M059J (cell line): ENCODE data around the gene ANKRD26. TPM values are rescaled to one million over a fixed set of nuclear protein-coding genes. Genes with fewer than 3 reads are reported as not detected.
"Not testable (repeated sequence)": the region's sequence is repeated elsewhere in the genome, so short reads cannot be mapped to it uniquely, and the experiment has no call there.

Experiments used
- DNase-seq: peaks from one replicate; pipeline ENCODE4 v3.0.0-alpha.2; 2012; ENCODE audit warnings: low read depth
- total RNA-seq: library from RNA; depleted of rRNA; stranded (reverse); fragments of >200 nt; shearing (Covaris generic); gene quantifications from 2 replicates; pipeline ENCODE4 v1.2.3, GENCODE V29; 2014; rRNA removed

ANKRD26 gene
- total RNA-seq, result 2.9 and 4.8 TPM in 2 replicates

DNA sequence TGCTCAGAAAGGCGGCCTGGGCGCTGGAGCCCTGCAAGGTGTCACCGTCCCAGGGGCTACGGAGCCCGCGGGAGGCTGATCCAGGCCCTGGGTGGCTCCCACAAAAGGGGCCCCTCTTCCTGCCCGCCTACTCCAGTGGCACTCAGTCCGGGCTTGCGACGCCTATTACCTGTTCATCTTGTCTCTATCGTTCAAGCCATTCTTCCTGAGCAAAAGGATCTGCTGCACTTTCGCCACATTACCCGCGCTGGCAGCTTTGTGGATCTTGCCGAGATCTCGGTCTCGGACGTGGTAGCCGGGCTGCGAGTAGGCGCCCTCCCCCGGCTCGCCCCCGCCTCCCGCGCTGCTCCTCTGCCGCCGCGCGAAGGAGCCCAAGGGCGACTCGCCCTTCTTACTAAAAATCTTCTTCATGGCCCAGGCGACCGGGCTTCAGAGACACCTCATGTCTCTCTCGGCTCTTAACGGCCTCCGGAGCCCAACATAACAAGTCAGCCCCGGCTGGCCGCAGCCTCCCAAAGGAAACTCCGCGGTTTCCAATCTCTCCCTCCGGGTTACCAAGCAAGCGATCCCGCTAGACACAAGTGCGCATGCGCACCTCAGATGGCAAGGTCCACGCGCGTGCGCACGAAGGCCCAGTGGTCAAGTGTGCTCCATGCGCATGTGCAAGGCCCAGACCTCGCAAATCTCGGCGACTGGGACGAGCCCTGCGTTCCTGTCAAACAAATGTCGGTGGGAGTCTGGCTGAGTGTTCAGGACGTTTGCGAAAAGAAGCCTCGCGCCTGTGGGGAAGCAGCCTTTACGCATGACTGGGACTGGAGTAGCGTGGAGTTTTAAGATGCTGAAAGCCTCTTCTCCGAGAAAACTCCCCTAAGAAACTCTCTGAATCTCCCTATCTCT lies at the start of gene ANKRD26:
Gene ANKRD26, minus strand, starts transcription at position 579 of the 897 bp plus-strand sequence. Its CDS starts 168 bp downstream, at position 411.
- DNase-seq, result peak; percentile 91

DNA sequence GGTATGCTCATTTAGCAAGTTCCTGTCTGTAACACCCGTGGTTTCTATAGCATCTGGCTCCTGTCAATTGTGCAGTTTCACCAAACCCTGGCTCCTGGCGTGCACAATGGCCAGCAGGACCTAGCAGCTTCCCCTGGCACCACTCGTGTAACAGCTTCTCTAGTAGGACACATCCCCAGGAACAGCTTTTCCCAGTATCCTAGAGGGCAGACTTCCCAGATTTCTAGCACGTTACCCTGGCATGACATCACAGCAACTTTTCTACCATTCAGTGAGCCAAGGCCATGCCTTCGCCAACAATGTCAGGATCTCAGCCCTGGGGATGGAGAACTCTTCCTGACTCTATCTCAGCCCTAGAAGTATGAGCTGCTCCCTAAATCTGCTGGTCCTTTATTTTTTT lies 47.4 kb upstream of the ANKRD26 start:
- no peak for DNase-seq

GRCh38 chr10:27145937-27146336 lies 45.6 kb upstream of the ANKRD26 start:
- no peak for DNase-seq

DNA sequence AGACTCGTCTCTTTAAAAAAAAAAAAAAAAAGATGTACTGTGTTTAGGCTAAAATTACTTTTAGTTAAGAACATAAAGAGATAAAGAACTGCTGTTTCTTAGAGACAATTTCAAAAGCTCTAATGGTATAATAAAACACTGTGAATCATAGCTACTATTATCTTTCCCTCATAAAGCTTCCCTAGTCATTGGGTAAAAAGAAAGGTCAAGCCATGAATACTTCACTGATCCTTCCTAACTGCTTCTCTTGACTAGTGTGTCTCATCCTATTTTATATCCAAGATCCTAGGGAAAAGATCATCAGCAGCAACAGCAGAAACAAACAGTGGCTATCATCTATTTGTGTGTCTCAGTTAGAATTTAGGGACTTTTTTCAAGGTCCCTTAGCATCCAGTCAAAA lies 43.4 kb upstream of the ANKRD26 start:
- no peak for DNase-seq

DNA sequence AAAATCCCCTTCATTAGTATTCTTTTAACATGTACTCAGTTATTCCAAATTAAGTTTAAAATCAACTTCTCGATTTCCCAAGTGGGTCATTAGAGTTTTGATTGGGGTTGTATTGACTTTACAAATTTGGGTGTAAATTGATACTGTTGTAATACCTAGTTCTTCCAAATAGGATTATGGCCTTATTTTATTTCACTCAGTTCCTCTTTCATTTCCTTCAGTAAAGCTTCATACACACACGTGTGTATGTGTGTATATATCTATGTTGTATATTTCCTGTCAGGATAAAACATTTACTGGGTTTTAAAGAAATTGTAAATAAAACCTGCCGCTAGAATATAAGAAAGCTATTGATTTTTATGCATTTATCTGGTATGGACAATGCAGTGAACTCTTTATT lies 38.0 kb upstream of the ANKRD26 start:
- no peak for DNase-seq

- DNase-seq, result no peak
Observed at GRCh38 chr10:27134371-27134770, 34.1 kb upstream of the ANKRD26 start.

DNA sequence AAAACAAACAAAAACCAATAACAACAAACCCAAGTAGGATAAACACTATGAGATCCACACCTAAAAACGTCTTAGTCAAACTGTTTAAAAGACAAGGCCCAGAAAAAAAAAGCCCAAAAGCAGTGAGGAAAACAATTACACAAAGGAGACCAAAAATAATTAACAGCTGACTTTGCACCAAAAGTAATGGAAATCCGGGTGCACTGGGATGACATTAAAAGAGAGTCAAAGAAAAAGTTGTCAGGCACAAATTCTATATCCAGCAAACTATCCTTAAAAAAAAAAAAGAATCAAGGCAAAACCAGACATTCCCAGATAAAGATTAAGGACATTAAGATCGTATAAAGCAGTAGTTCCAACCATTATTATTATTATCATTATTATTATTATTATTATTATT lies 7.9 kb upstream of the ANKRD26 start:
- DNase-seq, result no peak

DNA sequence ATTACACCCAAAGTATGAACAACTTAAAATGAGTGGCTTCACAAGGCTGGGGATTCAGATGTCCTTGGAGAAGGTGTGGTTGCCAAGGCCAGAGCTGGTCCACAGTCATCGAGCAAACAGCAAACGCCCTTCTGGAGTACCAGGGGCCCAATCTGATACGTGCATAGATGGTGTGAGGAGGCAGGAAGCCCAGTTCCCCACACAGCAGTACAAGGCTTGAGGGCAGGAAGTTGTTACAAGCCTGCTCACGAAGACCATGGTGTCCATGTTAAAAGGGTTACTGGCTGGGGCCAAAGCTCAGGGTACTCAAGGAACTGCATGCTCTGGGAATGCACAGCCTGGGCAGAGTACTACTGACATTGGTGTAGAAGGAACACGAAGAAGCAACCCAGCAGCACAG lies 4.6 kb upstream of the ANKRD26 start:
- no peak for DNase-seq

GRCh38 chr10:27100813-27101347 lies 586 bp upstream of the ANKRD26 start:
- no peak for DNase-seq

DNA sequence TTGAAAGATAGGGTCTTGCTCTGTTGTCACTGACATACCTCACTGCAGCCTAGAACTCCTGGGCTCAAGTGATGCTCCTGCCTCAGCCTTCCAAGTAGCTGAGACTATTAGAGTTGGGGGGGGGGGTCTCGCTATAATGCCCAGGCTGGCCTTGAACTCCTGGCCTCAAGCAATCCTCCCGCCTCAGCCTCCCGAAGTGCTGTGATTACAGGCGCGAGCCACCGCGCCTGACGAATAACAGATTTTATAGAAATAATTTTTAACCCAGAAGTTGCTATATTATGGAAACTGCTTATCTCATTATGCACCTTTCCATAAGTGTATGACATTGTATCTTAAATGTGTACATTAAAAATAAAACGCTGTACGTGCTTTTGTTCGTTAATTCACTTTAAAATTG lies 846 bp downstream of the ANKRD26 start:
- no peak for DNase-seq

- no peak for DNase-seq
Observed at GRCh38 chr10:27088119-27089044, 11.9 kb downstream of the ANKRD26 start.

GRCh38 chr10:27072436-27073114 lies 27.7 kb downstream of the ANKRD26 start:
- DNase-seq, result no peak

DNA sequence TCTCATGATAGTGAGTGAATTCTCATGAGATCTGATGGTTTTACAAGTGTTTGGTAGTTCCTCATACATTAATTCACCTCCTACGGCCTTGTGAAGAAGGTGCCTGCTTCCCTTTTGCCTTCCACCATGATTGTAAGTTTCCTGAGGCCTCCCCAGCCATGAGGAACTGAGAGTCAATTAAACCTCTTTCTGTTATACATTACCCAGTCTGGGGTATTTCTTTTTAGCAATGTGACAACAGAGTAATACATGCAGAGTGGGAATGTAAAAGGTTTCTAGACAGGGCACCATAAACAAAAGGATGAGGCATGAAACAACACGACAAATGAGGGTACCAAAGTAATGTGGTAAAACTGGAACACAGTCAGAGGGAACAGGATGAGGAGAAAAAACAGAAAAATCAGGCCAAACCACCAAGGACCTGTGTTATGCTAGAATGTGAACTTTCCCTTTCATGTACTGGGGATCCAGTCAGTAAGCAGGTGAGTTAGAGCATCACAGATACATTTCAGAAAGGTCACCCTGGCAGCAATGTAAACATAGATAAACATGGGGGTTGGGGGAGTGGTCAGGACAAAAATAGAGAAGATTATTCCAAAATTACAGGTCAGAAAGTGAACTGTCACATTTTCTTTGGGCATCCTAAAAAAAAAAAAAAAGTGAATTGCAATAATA lies 31.9 kb downstream of the ANKRD26 start:
- DNase-seq, result peak; percentile 2

DNA sequence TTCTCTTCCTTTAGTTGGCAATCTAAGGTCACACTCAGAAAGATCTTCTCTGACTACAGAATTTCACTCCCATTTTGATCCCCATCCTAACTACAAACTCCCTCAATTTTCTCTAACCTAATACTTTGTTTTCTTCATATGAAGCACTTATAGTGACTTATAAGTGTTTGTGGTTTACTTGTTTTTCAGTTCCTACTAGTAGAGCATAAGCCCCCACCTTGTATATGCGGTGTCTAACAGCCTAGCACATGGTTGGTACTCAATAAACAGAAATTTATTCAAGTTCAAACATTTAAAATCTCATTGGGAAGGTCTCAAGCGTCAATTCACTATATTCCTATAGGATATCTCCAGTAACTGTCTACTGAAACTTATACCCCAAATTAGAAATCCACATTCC lies 35.2 kb downstream of the ANKRD26 start:
- no peak for DNase-seq

GRCh38 chr10:27052656-27053055 lies 47.6 kb downstream of the ANKRD26 start:
- no peak for DNase-seq

DNA sequence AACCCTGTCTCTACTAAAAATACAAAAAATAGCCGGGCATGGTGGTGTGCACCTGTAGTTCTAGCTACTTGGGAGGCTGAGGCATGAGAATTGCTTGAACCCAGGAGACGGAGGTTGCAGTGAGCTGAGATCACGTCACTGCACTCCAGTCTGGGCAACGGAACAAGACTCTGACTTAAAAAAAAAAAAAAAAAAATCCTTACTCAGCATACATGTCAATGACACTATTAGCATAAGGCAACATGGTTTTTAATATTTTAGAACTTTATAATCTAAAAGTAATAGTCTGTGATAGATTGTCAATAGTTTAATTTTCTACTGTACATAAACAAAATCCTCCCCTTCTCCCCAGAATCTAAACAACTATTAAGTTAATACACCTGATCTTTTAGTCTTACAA lies 55.0 kb downstream of the ANKRD26 start:
- not testable (repeated sequence) for DNase-seq

DNA sequence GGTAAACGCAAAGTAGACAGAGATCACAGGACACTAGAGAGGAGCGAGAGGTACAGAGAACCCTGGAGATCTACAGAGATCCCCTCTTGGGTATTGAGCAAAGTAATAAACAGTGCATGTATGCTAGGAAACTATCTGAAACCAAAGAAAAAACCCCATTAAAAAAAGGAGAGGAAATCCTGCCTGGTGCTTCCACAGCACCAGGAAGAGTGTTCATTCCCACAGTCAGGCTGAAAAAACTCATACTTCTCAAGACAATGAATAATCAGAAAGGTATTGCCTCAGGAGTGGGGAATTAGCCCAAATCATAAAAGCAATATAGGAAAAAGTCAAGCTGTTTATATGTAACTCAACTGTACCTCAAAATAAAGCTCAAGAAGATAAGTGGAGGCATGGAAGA lies 59.1 kb downstream of the ANKRD26 start:
- no peak for DNase-seq

DNA sequence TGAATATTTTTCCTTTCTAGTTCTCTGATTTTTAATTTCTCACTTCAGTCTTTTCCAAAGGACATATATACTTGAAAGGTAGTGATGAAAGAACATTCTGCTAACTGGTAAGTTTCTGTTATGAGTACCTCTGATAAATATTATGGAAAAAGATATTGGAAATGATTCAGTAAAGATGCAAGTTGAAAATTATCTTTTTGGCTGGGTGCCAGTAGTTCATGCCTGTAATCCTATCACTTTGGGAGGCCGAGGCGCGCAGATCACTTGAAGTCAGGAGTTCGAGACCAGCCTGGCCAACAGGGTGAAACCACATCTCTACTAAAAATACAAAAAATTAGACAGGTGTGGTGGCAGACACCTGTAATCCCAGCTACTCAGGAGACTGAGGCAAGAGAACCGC lies 62.1 kb downstream of the ANKRD26 start:
- DNase-seq, result no peak

- no peak for DNase-seq
Observed at GRCh38 chr10:27035163-27035562, 65.1 kb downstream of the ANKRD26 start.

- peak; percentile 3 for DNase-seq
Observed at GRCh38 chr10:27030060-27030459, 70.2 kb downstream of the ANKRD26 start.

- DNase-seq, result no peak
Observed at GRCh38 chr10:27022048-27022447, 78.2 kb downstream of the ANKRD26 start.
